Trophoblast cell (in vitro differentiated cells and primary cell): ENCODE data around the gene GAPDHS.

Experiments used
- DNase-seq, 2 donors: peaks; one replicate each; pipeline ENCODE4 v3.0.0-alpha.2; 2016
- H2AFZ ChIP-seq: 2 replicates; pipeline ENCODE4 v1.6.1; 2013; ENCODE audit warnings: low read length, moderate library complexity, mild to moderate bottlenecking; ENCODE audit not compliant: insufficient read depth, poor library complexity
- H2AK5ac ChIP-seq: 2 replicates; pipeline ENCODE4 v1.6.1; 2013; ENCODE audit warnings: mild to moderate bottlenecking, low read length
- H2BK120ac ChIP-seq: 2 replicates; pipeline ENCODE4 v1.6.1; 2013; ENCODE audit warnings: low read length, mild to moderate bottlenecking, moderate library complexity; ENCODE audit not compliant: insufficient read depth, poor library complexity
- H2BK12ac ChIP-seq: 2 replicates; pipeline ENCODE4 v1.6.1; 2013; ENCODE audit warnings: mild to moderate bottlenecking, low read length, moderate library complexity
- H2BK5ac ChIP-seq: 2 replicates; pipeline ENCODE4 v1.6.1; 2013; ENCODE audit warnings: low read length, low read depth, moderate library complexity, mild to moderate bottlenecking; ENCODE audit not compliant: poor library complexity
- H3K14ac ChIP-seq: 2 replicates; pipeline ENCODE4 v1.6.1; 2013; ENCODE audit warnings: mild to moderate bottlenecking, low read length
- H3K18ac ChIP-seq: 2 replicates; pipeline ENCODE4 v1.6.1; 2013; ENCODE audit warnings: mild to moderate bottlenecking, low read length
- H3K23ac ChIP-seq: 2 replicates; pipeline ENCODE4 v1.6.1; 2013; ENCODE audit warnings: low read length
- H3K27ac ChIP-seq: 2 replicates; pipeline ENCODE4 v1.5.1; 2013; ENCODE audit warnings: low read depth, mild to moderate bottlenecking, inconsistent platforms, low read length, moderate library complexity
- H3K27me3 ChIP-seq: 2 replicates; pipeline ENCODE4 v1.6.1; 2013; ENCODE audit warnings: inconsistent platforms, mild to moderate bottlenecking, low read length, moderate library complexity; ENCODE audit not compliant: insufficient read depth
- H3K36me3 ChIP-seq, 2 experiments: 1 replicate in 1 of 2; 2 replicates in 1 of 2; pipeline ENCODE4 v1.6.1; 2013; ENCODE audit warnings: low read length in 2 of 2, mild to moderate bottlenecking in 2 of 2, moderate library complexity in 1 of 2; ENCODE audit not compliant: insufficient read depth in 2 of 2, control insufficient read depth in 1 of 2
- H3K4ac ChIP-seq: 2 replicates; pipeline ENCODE4 v1.6.1; 2013; ENCODE audit warnings: low read depth, mild to moderate bottlenecking, low read length, moderate library complexity
- H3K4me1 ChIP-seq, 2 experiments: 1 replicate in 1 of 2; 2 replicates in 1 of 2; pipeline ENCODE4 v1.6.1; 2013; ENCODE audit warnings: low read length in 2 of 2, mild to moderate bottlenecking in 2 of 2, moderate library complexity in 1 of 2; ENCODE audit not compliant: insufficient read depth in 2 of 2, control insufficient read depth in 1 of 2
- H3K4me2 ChIP-seq: 2 replicates; pipeline ENCODE4 v1.6.1; 2013; ENCODE audit warnings: inconsistent platforms, mild to moderate bottlenecking, low read length, moderate library complexity
- H3K4me3 ChIP-seq: 2 replicates; pipeline ENCODE4 v1.5.1; 2013; ENCODE audit warnings: mild to moderate bottlenecking, low read depth, low read length, inconsistent platforms
- H3K79me1 ChIP-seq: one replicate; pipeline ENCODE4 v1.6.1; 2013; ENCODE audit warnings: low read length
- H3K79me2 ChIP-seq: 2 replicates; pipeline ENCODE4 v1.6.1; 2013; ENCODE audit warnings: low read length, mild to moderate bottlenecking; ENCODE audit not compliant: control insufficient read depth, insufficient read depth, poor library complexity
- H3K9ac ChIP-seq: 2 replicates; pipeline ENCODE4 v1.6.1; 2013; ENCODE audit warnings: mild to moderate bottlenecking, low read length
- H3K9me3 ChIP-seq: 2 replicates; pipeline ENCODE4 v1.6.1; 2013; ENCODE audit warnings: low read depth, mild to moderate bottlenecking, control low read depth, inconsistent platforms, low read length; ENCODE audit not compliant: insufficient read depth
- H4K12ac ChIP-seq: 2 replicates; pipeline ENCODE4 v1.6.1; 2013; ENCODE audit warnings: low read depth, mild to moderate bottlenecking, low read length, moderate library complexity
- H4K8ac ChIP-seq: 2 replicates; pipeline ENCODE4 v1.6.1; 2013; ENCODE audit warnings: low read depth, mild to moderate bottlenecking, low read length, moderate library complexity
- H4K91ac ChIP-seq: one replicate; pipeline ENCODE4 v1.6.1; 2013; ENCODE audit warnings: low read depth, mild to moderate bottlenecking, low read length, moderate library complexity
- WGBS: extraction: QIAGEN DNeasy Blood & Tissue Kit; methylation state at CpG from one replicate; pipeline ENCODE4 v1.1.7; 2013; ENCODE audit warnings: missing lambda C conversion rate; ENCODE audit not compliant: insufficient read length, insufficient coverage; ENCODE audit errors: extremely low coverage; 5-methylcytosine and 5-hydroxymethylcytosine counted together

The GAPDHS gene

GRCh38 chr19:35560271-35560670, 27.0 kb downstream of the GAPDHS start:
- no peak overlapping the region for H3K9ac ChIP-seq
- no peak overlapping the region for H3K4me3 ChIP-seq
- H3K18ac ChIP-seq: no peak overlapping the region
- peaks cover 2 to 3% of the 10 kb centered on the region in 2 experiments for H3K4me1 ChIP-seq
- H2BK120ac ChIP-seq: no peak overlapping the region
- no peak overlapping the region for H2AK5ac ChIP-seq
- no peak overlapping the region for H4K12ac ChIP-seq
- no peak overlapping the region for H4K91ac ChIP-seq
- peaks cover 13% of the 10 kb centered on the region for H3K27me3 ChIP-seq
- DNase-seq: no peak
- H3K79me1 ChIP-seq: no peaks in the 10 kb centered on the region
- H3K14ac ChIP-seq: no peak overlapping the region
- no peak overlapping the region for H2BK12ac ChIP-seq
- no CpG with 5 or more reads among the region's 18 CpGs for WGBS
- no peak overlapping the region for H3K27ac ChIP-seq
- H3K79me2 ChIP-seq: no peaks in the 10 kb centered on the region
- no peaks in the 10 kb centered on the region for H3K36me3 ChIP-seq
- H2BK5ac ChIP-seq: no peak overlapping the region
- peaks cover 10% of the 10 kb centered on the region for H3K9me3 ChIP-seq
- H4K8ac ChIP-seq: no peak overlapping the region
- no peak overlapping the region for H3K4me2 ChIP-seq
- H3K4ac ChIP-seq: no peak overlapping the region
- no peak overlapping the region for H2AFZ ChIP-seq
- H3K23ac ChIP-seq: no peak overlapping the region

- Histone ChIP-seq H4K91ac (no peak overlapping the region), H3K36me3 (no peaks in the 10 kb centered on the region), H3K9me3 (peaks cover 10% of the 10 kb centered on the region), H2BK5ac (no peak overlapping the region), H2BK12ac (no peak overlapping the region), H3K4ac (no peak overlapping the region), H3K4me3 (no peak overlapping the region), H4K8ac (no peak overlapping the region), H3K4me2 (no peak overlapping the region), H3K14ac (no peak overlapping the region), H3K79me2 (no peaks in the 10 kb centered on the region), H3K18ac (no peak overlapping the region), H2BK120ac (no peak overlapping the region), H2AK5ac (no peak overlapping the region), H3K79me1 (no peaks in the 10 kb centered on the region), H4K12ac (no peak overlapping the region), H3K27me3 (peaks cover 13% of the 10 kb centered on the region), H3K4me1 (peaks cover 2 to 3% of the 10 kb centered on the region in 2 experiments), H3K23ac (no peak overlapping the region), H3K9ac (no peak overlapping the region), H3K27ac (no peak overlapping the region), H2AFZ (no peak overlapping the region)
- no peak for DNase-seq
- no CpG with 5 or more reads among the region's 6 CpGs for whole genome bisulfite sequencing
These were observed 27.4 kb downstream of the GAPDHS start for GRCh38 chr19:35560677-35561076.

- Histone ChIP-seq H3K9ac (no peak overlapping the region), H2AFZ (no peak overlapping the region), H3K27ac (no peak overlapping the region), H3K9me3 (peaks cover 10% of the 10 kb centered on the region), H3K4ac (no peak overlapping the region), H2BK5ac (no peak overlapping the region), H3K79me2 (no peaks in the 10 kb centered on the region), H3K18ac (no peak overlapping the region), H3K14ac (no peak overlapping the region), H3K79me1 (no peaks in the 10 kb centered on the region), H4K91ac (no peak overlapping the region), H3K27me3 (peaks cover 13% of the 10 kb centered on the region), H3K4me1 (peaks cover 2 to 3% of the 10 kb centered on the region in 2 experiments), H2BK12ac (no peak overlapping the region), H3K23ac (no peak overlapping the region), H2AK5ac (no peak overlapping the region), H4K8ac (no peak overlapping the region), H3K4me2 (no peak overlapping the region), H3K4me3 (no peak overlapping the region), H4K12ac (no peak overlapping the region), H2BK120ac (no peak overlapping the region), H3K36me3 (no peaks in the 10 kb centered on the region)
- no peak for DNase-seq
- WGBS: no CpG with 5 or more reads among the region's 6 CpGs
These were observed 28.2 kb downstream of the GAPDHS start for GRCh38 chr19:35561436-35561835.

- peaks cover 2 to 3% of the 10 kb centered on the region in 2 experiments for H3K4me1 ChIP-seq
- no peak overlapping the region for H2BK12ac ChIP-seq
- peaks cover 10% of the 10 kb centered on the region for H3K9me3 ChIP-seq
- no peak overlapping the region for H3K4ac ChIP-seq
- H3K18ac ChIP-seq: no peak overlapping the region
- no peak overlapping the region for H3K23ac ChIP-seq
- H3K27ac ChIP-seq: no peak overlapping the region
- no peaks in the 10 kb centered on the region for H3K79me1 ChIP-seq
- H3K27me3 ChIP-seq: peaks cover 13% of the 10 kb centered on the region
- no peak overlapping the region for H4K91ac ChIP-seq
- no CpG with 5 or more reads among the region's 17 CpGs for WGBS
- H2BK120ac ChIP-seq: no peak overlapping the region
- H3K79me2 ChIP-seq: no peaks in the 10 kb centered on the region
- no peak overlapping the region for H4K8ac ChIP-seq
- no peak overlapping the region for H2AK5ac ChIP-seq
- no peak overlapping the region for H3K14ac ChIP-seq
- H4K12ac ChIP-seq: no peak overlapping the region
- no peak overlapping the region for H3K4me2 ChIP-seq
- DNase-seq: no peak
- H2AFZ ChIP-seq: no peak overlapping the region
- H3K4me3 ChIP-seq: peak overlapping the region; percentile 1
- no peaks in the 10 kb centered on the region for H3K36me3 ChIP-seq
- no peak overlapping the region for H2BK5ac ChIP-seq
- H3K9ac ChIP-seq: no peak overlapping the region
These were observed 29.1 kb downstream of the GAPDHS start for GRCh38 chr19:35562336-35562735.
